GM12801 (cell line): Measurements from ENCODE around the gene PUM1.

Experiments
- CTCF ChIP-seq: IDR thresholded peaks from one replicate; pipeline ENCODE4 v1.5.1; 2011; ENCODE audit warnings: control low read depth; ENCODE audit not compliant: insufficient read length; ENCODE audit errors: extremely low read depth

The PUM1 gene

GRCh38 chr1:30905403-30905802 is 160.1 kb downstream of the PUM1 start:
- TF ChIP-seq CTCF, result no peak

- no peak for TF ChIP-seq CTCF
These were observed 160.6 kb downstream of the PUM1 start for GRCh38 chr1:30904962-30905335.

- TF ChIP-seq CTCF, result no peak
These were observed 161.1 kb downstream of the PUM1 start for GRCh38 chr1:30904191-30904961.

- no peak for TF ChIP-seq CTCF
These were observed 162.0 kb downstream of the PUM1 start for GRCh38 chr1:30903343-30904034.

GRCh38 chr1:30902593-30903290 is 162.8 kb downstream of the PUM1 start:
- TF ChIP-seq CTCF, result no peak

- TF ChIP-seq CTCF, result no peak
These were observed 163.5 kb downstream of the PUM1 start for GRCh38 chr1:30901798-30902581.
